OCI-LY7 (cell line): ENCODE data around the gene CCNG2. TPM values are rescaled to one million over a fixed set of nuclear protein-coding genes. Genes with fewer than 3 reads are reported as not detected.
A peak's percentile ranks its signal among the peaks of the same experiment; 100 is the strongest.

ENCODE experiments used
- BruUV-seq: library from RNA; stranded (reverse); fragments of 400-500 nt; replicated peaks from 2 replicates; lab custom pipeline; 2021; lab: Mats Ljungman, UMichigan
- CTCF ChIA-PET: fragments of 300-600 bp; sonication (Branson Sonifier 250); formaldehyde crosslinking; loops from one replicate; lab custom pipeline; 2022; ENCODE audit warnings: antibody characterized with exemption; ENCODE audit not compliant: unreplicated experiment; lab: Charles Lee
- POLR2A ChIA-PET: fragments of 300-600 bp; sonication (Branson Sonifier 250); formaldehyde crosslinking; loops from one replicate; lab custom pipeline; 2022; ENCODE audit warnings: antibody characterized with exemption; lab: Charles Lee
- DNase-seq: peaks from one replicate; pipeline ENCODE4 v3.0.0-alpha.2; 2015; ENCODE audit warnings: low spot score
- H2AFZ ChIP-seq: fragments of 200-600 bp; sonication (generic), shearing (Covaris generic); 2 replicates; pipeline ENCODE4 v1.6.1; 2014; ENCODE audit warnings: mild to moderate bottlenecking, antibody characterized with exemption, low read length, moderate library complexity
- H3K27ac ChIP-seq: fragments of 200-600 bp; sonication (generic); 2 replicates; pipeline ENCODE4 v1.5.1; 2014; ENCODE audit warnings: mixed run types, low read depth, mild to moderate bottlenecking, moderate library complexity, low read length, inconsistent platforms; ENCODE audit not compliant: poor library complexity, severe bottlenecking
- H3K36me3 ChIP-seq: fragments of 200-600 bp; sonication (generic); 2 replicates; pipeline ENCODE4 v1.6.1; 2014; ENCODE audit warnings: mild to moderate bottlenecking, antibody characterized with exemption, low read length, moderate library complexity, mixed read lengths; ENCODE audit not compliant: insufficient read depth
- H3K4me1 ChIP-seq: fragments of 200-600 bp; sonication (generic); 2 replicates; pipeline ENCODE4 v1.5.1; 2014; ENCODE audit warnings: mild to moderate bottlenecking, low read length; ENCODE audit not compliant: insufficient read depth, poor library complexity, severe bottlenecking
- H3K4me2 ChIP-seq: fragments of 200-600 bp; sonication (generic); 2 replicates; pipeline ENCODE4 v1.6.1; 2014; ENCODE audit warnings: mild to moderate bottlenecking, low read length
- H3K4me3 ChIP-seq: fragments of 200-600 bp; sonication (generic); 2 replicates; pipeline ENCODE4 v1.5.1; 2014; ENCODE audit warnings: mild to moderate bottlenecking, low read depth, low read length; ENCODE audit not compliant: poor library complexity, severe bottlenecking
- H3K79me2 ChIP-seq: fragments of 200-600 bp; sonication (generic); 2 replicates; pipeline ENCODE4 v1.6.1; 2016; ENCODE audit warnings: low read depth, mild to moderate bottlenecking, low read length, moderate library complexity, mixed read lengths; ENCODE audit not compliant: insufficient read depth
- H3K9me2 ChIP-seq: fragments of 200-600 bp; sonication (generic); 2 replicates; pipeline ENCODE4 v1.6.1; 2016; ENCODE audit warnings: mild to moderate bottlenecking, low read length, mixed read lengths; ENCODE audit not compliant: insufficient read depth
- H3K9me3 ChIP-seq: fragments of 200-600 bp; sonication (generic); 2 replicates; pipeline ENCODE4 v1.6.1; 2014; ENCODE audit warnings: mild to moderate bottlenecking, mixed run types, low read length, mixed read lengths
- H4K20me1 ChIP-seq: fragments of 200-600 bp; sonication (generic); 2 replicates; pipeline ENCODE4 v1.6.1; 2014; ENCODE audit warnings: mild to moderate bottlenecking, antibody characterized with exemption, low read length, moderate library complexity, mixed read lengths; ENCODE audit not compliant: insufficient read depth
- EZH2phosphoT487 ChIP-seq: fragments of 200-600 bp; sonication (generic); IDR thresholded peaks from 2 replicates; pipeline ENCODE4 v1.6.1; 2018; ENCODE audit warnings: low read depth, borderline replicate concordance, mild to moderate bottlenecking, mixed run types, antibody characterized with exemption, low read length, moderate library complexity, mixed read lengths
- intact Hi-C: fragments of 100-400 bp; cut with micrococcal nuclease; formaldehyde crosslinking; loops from one replicate; pipeline ENCODE4 v1.10.0; 2022; ENCODE audit not compliant: unreplicated experiment
- total RNA-seq, 2 experiments: library from RNA; depleted of rRNA in 1 of 2; stranded (reverse); fragments of >200 nt in 1 of 2; shearing (Covaris generic) in 1 of 2; gene quantifications; 2 replicates each; pipeline ENCODE4 v1.2.3, GENCODE V29; 2014 to 2022
- TF ChIP-seq, protein P1 (sequence below): fragments of 200-600 bp; sonication (generic); conservative IDR thresholded peaks from 2 replicates; pipeline ENCODE4 v1.5.1; 2014; ENCODE audit warnings: mild to moderate bottlenecking, antibody characterized with exemption, low read length, moderate library complexity, mixed read lengths

The CCNG2 gene
- total RNA-seq, 2 experiments from 2014 or later = 16.6 to 87.4 TPM

DNA sequence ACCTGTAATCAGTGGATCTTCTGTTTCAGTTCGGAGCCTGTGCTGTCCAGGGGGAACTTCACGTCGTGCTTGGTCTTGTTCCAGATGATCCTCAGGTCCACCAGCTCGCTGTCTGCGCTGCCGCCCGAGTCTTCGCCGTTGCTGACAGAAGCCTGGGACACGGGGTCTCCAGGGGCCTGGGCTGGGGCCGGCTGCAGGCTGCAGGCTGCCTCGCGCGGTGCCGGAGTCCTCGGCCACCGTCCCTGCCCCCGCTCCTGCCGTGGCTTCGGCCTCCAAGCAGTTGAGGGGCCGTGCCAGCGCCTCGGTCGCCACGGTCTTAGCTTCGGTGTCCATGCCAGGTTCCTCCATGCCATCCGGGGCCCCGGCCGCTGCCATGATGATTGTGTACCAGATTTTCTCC lies 43.9 kb upstream of the CCNG2 start:
- no TSS peak for BruUV-seq
- Histone ChIP-seq H3K27ac (no peak overlapping the region), H2AFZ (no peak overlapping the region), H3K79me2 (no peaks in the 10 kb centered on the region), H3K36me3 (no peaks in the 10 kb centered on the region), H4K20me1 (no peaks in the 10 kb centered on the region), H3K9me3 (0 out of 2 replicates have a peak, but pooled peaks cover 6% of the 10 kb centered on the region), H3K4me3 (no peak overlapping the region), H3K4me2 (no peak overlapping the region), H3K4me1 (no peaks in the 10 kb centered on the region), H3K9me2 (no peaks in the 10 kb centered on the region)
- intact Hi-C loops = no loop called here
- no peak for TF ChIP-seq EZH2phosphoT487
- TF ChIP-seq, protein P1, sequence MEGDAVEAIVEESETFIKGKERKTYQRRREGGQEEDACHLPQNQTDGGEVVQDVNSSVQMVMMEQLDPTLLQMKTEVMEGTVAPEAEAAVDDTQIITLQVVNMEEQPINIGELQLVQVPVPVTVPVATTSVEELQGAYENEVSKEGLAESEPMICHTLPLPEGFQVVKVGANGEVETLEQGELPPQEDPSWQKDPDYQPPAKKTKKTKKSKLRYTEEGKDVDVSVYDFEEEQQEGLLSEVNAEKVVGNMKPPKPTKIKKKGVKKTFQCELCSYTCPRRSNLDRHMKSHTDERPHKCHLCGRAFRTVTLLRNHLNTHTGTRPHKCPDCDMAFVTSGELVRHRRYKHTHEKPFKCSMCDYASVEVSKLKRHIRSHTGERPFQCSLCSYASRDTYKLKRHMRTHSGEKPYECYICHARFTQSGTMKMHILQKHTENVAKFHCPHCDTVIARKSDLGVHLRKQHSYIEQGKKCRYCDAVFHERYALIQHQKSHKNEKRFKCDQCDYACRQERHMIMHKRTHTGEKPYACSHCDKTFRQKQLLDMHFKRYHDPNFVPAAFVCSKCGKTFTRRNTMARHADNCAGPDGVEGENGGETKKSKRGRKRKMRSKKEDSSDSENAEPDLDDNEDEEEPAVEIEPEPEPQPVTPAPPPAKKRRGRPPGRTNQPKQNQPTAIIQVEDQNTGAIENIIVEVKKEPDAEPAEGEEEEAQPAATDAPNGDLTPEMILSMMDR = no peak
- no peak for DNase-seq
- POLR2A ChIA-PET = interaction anchor here (0.6 to 1.4 kb wide), 2 partner anchors 8 to 31 kb away, joined by 3 read pairs; no protein-coding TSS in a partner anchor
- CTCF ChIA-PET = no interaction called here

DNA sequence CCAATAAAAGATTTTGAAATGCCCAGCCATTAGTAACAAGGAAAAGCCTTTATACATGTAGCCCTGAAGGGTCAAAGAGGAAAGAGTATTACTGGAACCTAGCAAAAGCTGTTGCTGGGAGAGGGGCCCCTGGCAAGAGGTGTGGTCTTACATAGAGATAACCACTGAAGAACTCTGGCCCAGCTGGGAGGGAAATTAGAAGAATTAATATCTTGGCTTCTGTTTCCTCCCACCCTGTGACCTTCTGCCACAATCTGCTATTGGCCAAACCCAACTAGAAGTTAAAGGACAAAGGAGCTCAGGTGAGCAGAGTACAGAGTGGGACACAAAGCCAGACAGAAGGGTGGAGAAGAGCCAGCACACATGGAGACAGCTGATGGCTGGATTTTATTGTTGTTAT lies 39.3 kb upstream of the CCNG2 start:
- Histone ChIP-seq H3K9me2 (no peaks in the 10 kb centered on the region), H3K4me2 (no peak overlapping the region), H3K79me2 (no peaks in the 10 kb centered on the region), H3K27ac (no peak overlapping the region), H3K4me3 (no peak overlapping the region), H4K20me1 (no peaks in the 10 kb centered on the region), H2AFZ (no peak overlapping the region), H3K4me1 (no peaks in the 10 kb centered on the region), H3K36me3 (no peaks in the 10 kb centered on the region), H3K9me3 (0 out of 2 replicates have a peak, but pooled peaks cover 6% of the 10 kb centered on the region)
- DNase-seq = no peak
- ChIA-PET CTCF (no interaction called here), POLR2A (interaction anchor here (0.6 to 1.4 kb wide), 5 partner anchors 8 to 85 kb away, joined by 3 to 6 read pairs (median 4); no protein-coding TSS in a partner anchor)
- TF ChIP-seq, protein P1 = no peak
- no peak for TF ChIP-seq EZH2phosphoT487
- intact Hi-C loops = no loop called here
- no TSS peak for BruUV-seq

DNA sequence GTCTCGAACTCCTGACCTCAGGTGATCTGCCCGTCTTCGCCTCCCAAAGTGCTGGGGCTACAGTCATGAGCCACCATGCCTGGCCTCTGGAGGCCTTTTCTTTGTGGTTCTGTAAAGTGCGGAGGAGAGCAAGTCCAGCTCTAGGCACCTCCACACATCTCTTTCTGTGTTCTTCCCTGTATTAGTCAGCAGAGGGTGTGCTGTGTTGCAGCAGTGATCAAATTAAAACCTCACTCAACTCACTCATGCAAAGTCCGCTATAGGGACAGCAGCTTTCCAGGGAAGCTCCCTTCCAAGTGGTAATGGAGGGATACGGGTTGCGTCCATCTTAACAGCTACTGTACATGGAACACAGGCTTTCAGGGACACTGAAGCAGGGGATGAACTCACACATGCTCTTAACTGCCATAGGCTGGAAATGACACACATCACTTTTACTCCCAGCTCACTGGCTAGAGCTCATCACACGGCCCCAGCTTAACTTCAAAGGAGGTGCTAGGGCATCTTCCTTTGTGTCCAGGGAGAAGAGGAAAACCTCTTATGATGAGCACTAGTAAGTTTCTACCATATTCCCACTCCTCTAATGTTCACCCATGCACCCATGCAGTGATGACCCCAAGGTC lies 36.0 kb upstream of the CCNG2 start:
- H3K4me3 ChIP-seq = no peak overlapping the region
- intact Hi-C loops = no loop called here
- no peak overlapping the region for H3K27ac ChIP-seq
- H3K79me2 ChIP-seq = no peaks in the 10 kb centered on the region
- H3K4me1 ChIP-seq = peaks cover 26% of the 10 kb centered on the region
- no peaks in the 10 kb centered on the region for H3K36me3 ChIP-seq
- no peak overlapping the region for H3K4me2 ChIP-seq
- POLR2A ChIA-PET = interaction anchor here (0.6 to 1.3 kb wide), 3 partner anchors 12 to 34 kb away, joined by 3 to 6 read pairs (median 4); no protein-coding TSS in a partner anchor
- no peaks in the 10 kb centered on the region for H4K20me1 ChIP-seq
- H3K9me2 ChIP-seq = no peaks in the 10 kb centered on the region
- BruUV-seq = no TSS peak
- 0 out of 2 replicates have a peak, but pooled peaks cover 6% of the 10 kb centered on the region for H3K9me3 ChIP-seq
- CTCF ChIA-PET = interaction anchor here (0.6 to 1.0 kb wide), 3 partner anchors 27 to 82 kb away, joined by 3 read pairs; no protein-coding TSS in a partner anchor
- no peak overlapping the region for H2AFZ ChIP-seq
- TF ChIP-seq, protein P1 = peak; percentile 35; the same call in 1 of the 2 replicates
- TF ChIP-seq EZH2phosphoT487 = no peak
- no peak for DNase-seq
